GF-D8 (cell line): Measurements from ENCODE around the gene TACO1.

ENCODE experiments used
- DNase-seq: peaks from one replicate; lab custom pipeline; 2025; lab: John Stamatoyannopoulos, UW

The TACO1 gene

DNA sequence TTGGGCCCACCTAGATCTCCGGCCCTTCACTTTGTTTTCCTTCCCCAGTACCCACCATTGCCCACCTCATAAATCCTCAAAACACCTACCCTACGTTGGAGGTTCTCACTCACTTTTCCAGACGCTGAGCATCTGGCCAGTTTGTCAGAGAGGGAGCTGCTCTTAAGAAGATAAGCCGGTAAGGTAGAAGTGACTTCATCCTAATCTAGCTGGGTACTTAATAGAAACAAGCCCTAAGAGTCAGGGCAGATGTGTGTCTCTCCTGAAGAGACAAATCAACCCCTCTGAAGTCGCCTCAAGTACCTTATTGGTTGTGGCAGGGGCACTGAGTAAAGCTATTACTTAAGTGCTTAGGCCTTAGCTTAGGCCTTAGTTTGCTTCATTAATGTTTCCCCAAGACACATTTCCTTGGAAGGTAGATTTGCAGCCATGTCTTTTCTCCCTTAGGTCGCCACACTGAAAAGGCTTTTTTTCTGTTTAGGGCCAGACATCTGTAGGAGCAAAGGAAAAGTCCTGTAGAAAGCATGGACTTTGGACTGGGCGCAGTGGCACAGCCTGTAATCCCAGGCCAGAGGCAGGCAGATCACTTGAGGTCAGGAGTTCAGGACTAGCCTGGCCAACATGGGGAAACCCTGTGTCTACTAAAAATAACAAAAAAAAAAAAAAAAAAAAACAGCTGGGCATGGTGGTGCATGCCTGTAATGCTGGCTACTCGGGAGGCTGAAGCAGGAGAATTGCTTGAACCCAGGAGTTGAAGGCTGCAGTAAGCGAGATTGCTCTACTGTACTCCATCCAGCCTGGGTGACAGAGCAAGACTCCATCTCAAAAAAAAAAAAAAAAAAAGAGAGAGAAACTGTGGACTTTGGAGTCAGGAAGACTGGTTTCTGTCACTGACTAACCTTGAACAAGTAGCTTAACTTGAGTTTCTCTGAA is 1.0 kb downstream of the TACO1 start:
- DNase-seq: no peak

DNA sequence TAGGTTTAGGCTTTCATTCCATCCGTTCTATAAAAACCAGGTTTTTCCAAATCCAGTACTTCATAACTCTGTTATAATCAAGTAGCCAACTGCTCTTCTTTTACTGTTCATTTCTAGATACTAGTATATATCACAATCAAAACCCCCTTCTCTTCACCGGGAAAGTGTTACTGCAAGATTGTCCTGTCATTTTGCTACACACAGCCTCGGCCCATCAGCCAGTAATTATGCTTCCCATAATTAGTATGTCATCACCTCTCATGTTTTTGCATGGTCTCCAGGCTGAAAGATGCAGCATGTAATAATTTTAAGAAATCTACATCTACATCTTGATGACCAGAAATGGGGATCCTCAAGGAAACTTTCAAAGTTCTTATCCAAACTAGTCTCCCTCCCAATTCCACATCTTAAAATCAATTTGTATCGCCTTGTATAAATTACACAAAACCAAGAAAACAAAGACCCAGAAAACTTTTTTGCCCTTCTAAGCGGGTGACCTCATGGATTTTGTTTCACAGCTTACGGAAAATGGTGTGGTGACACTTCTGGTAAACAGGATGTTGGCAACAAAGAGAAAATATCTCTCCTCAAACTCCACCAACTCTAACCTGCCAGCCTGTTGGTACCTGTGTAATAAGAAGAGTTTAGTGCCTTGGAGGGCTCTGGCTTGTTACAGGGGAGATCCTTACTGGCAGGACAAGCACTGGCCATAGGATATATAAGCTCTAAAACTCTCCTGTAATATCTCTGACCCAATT is 9.3 kb downstream of the TACO1 start:
- no peak for DNase-seq

DNA sequence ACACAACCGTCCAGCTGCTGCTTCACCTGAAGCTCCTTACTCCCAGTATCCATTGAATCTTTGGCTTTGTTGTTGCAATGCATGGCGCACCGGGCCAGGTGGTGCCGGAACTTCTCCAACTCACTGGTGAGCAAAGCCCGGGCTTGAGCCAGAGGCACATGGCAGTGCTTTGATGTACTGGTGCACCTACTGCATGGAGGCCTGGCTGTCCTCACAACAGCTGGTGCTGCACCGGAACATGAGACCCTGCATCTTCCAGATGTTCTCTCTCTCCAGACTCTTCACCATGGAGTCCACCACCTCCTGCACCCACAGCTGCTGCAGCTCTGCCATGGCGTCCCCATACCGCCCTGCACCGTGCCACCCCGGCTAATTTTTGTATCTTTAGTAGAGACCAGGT is 10.2 kb downstream of the TACO1 start:
- DNase-seq: no peak

DNA sequence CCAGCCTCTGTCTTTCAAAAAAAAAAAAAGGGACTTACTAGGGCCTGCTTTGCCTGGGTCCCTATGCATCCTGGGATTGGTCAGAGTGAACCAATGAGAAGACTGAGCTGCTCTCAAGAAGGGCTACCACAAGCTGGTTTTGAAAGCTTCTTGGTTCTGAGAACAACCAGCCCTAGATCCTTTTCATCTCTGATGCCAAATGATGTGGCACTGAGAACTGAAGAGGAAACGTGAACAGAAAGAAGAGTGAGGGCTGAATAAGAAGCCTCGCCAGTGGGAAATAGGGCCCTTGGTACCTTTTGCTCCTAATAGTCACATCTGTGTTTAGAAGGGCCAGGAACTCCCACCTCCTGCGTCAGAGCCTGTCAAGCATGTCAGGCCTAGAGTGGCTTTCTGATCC is 10.7 kb downstream of the TACO1 start:
- DNase-seq: no peak

DNA sequence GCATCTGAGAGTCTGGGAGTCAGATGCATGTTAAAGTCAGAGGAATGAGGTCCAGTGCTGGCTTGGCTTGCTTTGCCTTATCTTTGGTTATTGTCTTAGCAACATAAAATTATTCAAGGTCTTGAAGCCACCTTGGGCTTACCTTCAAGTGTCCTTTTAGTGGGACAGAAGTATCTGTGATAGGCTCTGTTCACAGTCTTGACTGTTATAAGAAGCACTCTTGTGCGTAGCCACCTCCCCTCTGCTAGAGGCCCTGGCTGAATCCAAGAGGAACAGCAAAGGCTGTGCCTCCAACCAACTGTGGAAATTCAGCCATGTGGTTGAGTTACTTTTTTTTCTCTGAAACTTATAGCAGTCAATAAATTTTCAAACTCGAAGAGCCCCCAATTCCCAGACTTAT is 13.0 kb downstream of the TACO1 start:
- DNase-seq: no peak

DNA sequence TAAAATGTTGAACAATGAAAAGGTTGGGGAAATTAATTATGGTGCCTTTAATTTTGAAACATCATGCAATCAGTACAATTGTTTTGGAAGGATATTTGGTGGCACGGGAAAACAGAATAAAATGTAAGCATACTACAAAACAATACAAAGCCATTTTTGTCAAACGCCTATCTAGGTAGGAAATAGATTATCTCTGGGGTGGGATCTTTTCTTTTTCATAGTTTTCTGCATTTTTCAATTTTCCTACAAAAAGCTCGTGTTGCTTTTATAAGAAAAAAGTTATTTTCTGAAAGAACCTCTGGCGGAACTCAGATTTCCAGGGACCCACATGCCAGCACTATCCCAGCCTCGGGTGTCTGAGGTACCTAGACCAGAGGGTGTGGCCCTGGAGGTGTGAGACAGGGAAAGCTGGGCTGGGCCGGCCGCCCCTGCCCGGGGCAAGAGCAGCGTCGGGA is 20.6 kb downstream of the TACO1 start:
- no peak for DNase-seq

DNA sequence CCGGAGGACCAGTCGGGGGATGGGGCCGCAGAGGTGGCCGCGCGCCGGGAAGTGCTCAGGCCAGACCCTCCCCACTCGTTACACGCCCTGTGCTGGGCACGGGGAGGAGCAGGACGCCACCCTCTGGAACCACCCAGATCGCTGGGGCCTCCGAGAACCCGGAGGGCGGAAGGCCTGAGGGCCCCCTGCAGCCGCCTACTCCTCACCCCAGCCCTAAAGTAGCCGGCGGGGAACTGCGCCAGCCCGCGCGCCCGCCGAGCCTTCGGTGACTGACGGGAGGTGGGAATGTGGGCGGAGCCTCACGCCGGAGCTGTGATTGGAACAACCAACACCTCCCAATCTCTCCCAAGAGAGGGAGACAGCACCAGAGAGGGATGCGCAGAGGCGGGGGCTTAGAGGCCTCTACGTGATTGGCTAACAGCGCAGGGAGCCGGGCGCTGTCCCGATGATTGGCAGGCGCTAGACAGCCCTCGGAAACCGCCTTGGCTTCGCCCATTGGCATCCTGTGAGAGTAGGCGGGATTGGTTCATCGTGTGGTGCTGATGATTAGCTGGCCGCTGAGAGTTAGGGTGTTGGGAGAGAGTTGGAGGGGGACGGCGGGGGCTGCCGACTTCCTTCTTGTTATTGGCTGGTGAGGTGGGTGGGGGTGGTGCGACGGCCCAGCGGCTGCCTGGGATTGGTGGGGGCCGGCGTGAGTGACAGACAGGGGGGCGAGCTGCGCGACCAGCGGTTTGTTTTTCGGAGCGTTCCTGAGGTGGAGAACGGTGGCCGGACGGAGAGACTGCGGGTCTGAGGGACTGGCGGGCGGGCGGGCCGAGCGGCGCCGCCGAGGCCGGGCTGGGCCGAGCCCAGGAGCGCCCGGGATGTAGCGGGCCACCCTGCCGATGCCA is 21.2 kb downstream of the TACO1 start, which contains the start of gene MAP3K3:
Gene MAP3K3, plus strand, starts transcription at position 734 of the 890 bp plus-strand sequence. CDS start 343 bp downstream, outside the sequence.
- DNase-seq: peak; percentile 99

DNA sequence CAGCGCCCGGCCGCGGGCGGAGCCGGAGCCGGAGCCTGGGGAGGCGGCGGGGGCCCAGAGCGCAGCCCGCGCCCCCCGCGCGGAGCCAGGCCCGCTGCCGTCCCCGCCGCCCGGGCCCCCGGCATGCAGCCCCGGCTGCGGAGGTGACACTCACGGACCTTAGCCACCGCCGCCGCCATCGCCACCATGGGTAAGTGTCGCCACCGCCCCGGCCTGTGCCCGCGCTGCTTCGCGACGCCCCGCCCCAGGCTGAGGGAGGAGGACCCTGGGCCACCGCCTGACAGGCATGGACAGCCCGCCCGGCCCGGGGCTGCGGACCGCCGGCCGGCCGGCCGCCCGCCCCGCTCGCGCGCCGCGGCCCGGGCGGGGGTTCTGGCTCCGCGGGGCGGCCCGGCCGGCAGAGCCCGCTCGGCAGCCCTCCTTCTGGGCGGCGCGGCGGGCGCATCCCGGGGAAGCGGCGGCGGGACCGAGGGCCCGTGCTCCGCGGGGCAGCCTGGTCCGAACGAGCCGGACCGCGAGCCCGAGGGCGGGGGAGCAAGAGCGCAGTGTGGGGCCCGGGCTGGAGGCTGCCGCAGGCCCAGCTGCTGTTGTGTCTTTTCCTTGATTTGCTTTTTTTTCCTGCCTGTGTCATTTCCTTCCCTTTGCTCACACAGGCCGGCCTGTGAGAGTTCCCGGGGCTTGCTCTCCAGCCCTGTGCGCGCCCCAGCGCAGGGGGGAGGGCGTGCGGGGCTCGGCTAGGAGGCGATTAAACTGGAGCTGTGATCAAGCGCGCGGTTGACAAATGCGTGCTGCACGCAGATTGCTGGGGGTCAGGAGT is 22.1 kb downstream of the TACO1 start:
- DNase-seq: peak; percentile 73

DNA sequence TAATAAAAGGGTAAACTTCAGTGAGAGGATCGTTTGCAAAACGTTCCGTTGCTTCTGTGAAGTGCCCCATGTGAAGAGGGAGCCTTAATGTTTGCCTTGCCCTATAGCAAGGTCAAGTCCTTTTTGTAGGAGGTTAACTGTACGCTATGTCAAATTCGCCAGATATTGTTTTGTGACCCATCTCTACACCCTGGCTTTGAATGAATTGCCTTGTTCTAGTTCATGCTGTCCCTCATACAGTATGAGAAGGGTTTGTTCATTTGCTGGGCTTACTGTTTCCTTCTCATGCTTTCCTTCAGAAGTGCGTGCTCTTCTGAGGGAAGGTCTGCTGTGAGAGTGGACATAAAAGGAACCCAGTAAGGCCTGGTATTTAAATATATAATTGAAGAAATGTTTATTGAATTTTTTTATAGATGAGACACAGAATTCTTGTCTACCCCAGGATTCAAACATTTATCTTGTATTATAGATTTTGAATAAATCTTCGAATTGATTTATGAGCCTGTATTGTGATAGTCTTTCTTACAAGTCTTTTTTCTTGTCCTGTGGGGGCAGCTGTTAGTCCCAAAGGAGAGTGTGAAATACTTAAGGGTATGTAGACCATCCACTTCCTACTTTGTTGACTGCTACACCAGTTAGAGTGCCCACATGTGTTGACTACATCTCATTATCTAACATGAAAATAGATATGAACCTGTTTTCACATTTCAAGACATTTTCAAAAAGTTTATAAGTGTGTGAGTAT is 23.3 kb downstream of the TACO1 start:
- DNase-seq: peak; percentile 20

DNA sequence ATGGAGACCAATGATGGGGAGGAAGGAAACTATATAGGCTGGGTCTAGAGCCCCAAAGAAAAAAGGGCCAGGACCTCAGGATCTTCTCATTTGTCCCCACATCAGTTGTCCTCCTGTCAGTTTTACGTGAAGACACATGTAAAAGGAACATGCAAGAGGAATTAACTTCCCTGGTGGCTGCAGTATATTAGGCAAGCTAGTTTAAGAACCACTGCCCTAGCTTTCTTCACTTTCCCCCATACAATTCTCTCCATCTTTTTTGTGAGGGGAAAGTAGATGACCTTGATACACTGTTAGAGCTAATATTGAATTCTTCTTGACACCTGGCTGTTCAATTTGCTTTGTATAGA is 23.8 kb downstream of the TACO1 start:
- DNase-seq: no peak

DNA sequence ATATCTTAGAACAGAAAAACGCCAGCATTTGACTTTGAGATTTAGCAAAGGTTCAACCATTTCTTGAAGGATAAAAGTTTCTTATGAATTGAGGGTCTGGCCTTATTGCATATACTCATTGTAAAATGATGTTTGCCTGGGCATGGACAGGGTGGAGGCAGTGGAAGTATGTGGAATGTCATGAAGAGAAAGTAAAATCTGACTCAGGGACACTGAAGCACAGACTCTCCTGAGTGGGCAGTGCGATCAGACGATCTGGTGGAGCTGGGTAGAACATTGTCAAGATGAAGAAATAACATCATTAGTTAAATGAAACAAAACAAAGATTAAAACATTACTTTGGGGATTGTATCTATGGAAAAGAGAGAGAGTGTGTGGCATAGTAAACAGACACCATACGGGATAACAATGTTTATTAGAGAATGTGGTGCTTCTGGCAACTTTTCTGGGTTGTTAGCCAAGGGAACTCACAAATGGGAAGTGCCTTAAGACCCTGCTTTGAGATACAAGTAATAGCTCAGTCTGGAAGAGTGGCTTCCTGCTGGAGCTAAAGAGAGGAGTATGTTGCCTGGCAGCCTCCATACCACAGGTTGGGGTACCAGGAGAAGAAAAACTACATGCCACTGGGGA is 26.0 kb downstream of the TACO1 start:
- no peak for DNase-seq

DNA sequence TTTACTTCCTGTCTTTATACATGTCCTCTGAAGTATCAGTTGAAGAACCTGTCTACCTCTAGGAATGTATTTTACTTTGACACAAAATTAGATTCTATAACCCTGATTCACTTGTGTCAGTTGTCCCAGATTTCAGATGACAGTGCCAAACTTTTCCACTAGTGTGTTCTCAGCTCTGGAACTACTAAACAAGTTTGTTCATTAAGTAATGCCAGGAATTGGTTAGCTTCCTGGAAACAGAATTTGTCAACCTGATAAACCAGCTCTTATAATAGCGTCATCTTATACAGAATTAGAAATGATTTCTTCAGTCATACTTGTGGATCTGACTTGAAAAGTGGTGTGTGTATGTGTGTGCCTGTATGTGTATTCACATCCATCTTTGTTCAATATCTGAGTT is 28.9 kb downstream of the TACO1 start:
- no peak for DNase-seq

DNA sequence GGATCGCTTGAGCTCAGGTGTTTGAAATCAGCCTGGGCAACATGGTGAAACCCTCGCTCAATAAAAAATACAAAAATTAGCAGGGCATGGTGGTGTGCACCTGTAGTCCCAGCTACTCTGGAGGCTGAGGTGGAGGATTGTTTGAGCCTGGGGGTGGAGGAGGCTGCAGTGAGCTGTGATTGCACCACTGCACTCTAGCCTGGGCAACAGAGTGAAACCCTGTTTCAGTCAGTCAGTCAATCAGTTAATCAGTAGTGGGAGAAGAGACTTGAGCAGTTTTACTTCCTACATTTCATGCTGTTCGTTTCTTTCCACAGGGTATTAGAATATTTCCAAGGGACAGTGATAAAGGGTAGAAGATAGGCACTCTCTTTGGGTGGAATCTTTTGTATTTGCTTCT is 30.4 kb downstream of the TACO1 start:
- DNase-seq: no peak

DNA sequence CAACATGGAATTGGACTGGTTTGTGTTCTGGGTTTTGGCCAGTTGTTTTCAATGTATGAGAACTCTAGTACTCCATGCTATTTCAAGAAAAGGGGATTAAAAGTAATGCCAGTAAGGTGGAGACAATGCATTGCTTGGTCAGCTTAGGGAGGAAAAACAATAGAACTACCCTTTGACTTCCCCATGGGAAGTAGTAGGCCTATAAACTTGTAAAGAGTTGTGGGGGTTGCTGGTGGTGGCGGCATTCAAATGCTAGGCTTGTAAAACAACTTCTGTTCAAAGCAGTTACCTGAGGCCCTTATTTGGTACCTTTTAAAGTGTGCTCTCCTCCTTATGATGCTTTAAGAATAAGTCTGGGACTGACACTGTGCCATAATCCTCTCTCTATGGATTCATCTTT is 30.9 kb downstream of the TACO1 start:
- DNase-seq: no peak

DNA sequence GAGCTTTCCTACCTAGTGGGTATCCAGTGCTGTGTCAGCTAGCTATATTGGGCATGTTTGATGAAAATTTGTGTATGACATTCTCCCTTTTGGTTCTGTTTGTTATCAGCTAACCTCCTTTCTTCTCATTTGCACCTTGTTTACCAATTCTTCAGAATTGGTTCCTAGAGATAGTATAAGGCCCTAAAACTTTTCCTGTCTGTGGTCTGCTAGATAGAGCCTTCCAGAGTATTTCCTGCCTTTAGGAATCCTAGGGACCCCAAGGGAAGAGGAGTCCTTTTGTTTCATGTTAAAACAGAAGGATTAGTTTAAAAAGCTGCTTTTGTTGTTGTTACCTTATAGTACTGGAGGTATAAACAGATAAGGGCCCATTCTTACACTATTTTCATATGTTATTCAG is 33.0 kb downstream of the TACO1 start:
- no peak for DNase-seq

DNA sequence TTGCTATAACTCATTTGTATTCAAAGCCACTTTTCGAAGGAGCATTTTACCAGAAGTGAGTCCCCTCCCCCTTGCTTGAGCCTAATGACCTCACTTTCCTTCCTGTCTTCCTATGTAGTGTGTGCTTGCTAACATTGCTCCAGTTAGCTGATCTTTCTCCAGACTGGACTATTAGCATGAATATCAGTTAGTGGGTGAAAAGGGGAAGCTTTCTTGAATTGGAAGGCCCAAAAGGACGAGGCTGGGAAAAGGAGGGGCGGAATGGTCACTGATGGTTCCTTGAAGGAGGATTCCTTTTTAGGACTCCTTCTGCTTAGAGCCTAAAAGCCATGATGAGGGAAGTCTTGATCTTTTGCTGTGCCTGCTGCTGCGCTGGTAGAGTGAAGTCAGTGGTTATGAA is 33.5 kb downstream of the TACO1 start:
- DNase-seq: peak; percentile 73

DNA sequence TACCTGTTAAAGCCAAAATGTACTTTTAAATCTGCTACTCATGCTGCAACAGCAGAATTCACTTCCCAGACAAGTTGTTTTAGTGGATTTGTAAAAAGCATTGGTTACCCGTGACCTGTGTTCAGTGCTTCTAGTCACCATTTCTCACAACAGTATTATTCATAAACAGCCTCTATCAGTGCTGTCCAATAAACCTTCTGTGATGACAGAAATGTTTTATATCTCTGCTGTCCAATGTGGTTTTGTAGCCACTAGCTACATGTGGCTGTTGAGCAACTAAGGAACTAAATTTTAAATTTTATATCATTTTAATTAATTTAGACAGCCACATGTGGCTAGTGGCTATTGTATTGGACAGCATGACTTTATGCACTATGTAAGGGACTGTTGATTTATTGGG is 34.1 kb downstream of the TACO1 start:
- DNase-seq: no peak

DNA sequence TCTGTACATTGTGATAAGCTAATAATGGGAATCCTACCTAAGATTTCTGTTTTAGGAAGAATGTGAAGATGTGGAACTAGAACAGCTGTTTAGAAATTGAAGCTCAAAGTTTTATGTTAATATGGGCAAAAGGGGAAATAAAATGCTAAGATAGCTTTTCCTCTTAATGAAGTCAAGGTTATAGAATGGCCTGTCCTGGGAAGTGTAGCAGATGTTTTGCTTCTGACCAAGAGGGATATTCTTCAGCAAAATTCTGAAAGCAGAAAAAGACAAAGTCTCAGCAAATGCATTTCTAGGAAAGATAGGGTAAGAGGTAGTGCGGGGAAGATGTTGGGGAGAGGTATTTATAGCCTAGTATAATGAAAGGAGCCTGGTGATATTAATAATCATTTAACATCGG is 34.6 kb downstream of the TACO1 start:
- no peak for DNase-seq

DNA sequence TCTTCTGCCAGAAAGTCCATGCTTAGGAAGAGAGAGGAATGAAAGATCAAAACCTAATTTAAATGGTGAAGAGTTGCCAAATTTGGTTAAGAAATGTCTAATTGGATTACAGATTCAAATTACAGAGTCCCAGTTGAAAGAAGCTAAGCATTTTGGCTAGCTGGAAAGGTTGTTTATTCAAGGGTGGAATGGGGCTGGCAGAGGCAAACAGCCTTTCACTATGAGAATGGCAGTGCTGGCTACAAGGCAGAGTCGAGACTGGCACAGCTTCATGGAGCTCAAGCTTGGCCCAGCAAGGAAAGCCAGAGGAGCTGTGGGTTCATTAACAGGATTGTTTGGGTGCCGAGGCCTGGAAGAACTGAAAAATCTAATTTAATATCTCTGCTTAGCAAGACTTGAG is 35.1 kb downstream of the TACO1 start:
- DNase-seq: no peak

DNA sequence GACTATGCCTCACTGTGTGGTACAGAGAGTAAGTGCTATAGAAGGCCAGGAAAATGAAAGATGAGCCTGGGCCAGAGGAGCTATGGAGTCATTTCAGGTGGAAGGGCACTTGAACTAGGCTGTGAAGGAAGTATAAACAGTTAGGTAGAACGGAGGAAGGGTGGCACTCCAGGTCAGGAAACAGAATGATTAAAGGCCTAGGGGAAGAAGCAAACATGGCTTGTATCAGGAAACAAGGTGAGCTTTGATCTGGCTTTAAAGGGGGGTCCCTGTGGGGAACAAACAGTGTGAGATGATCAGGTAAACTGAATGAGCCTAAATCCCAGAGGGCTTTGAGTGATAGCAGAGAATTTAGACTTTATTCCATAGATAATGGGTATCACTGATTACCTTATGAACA is 38.4 kb downstream of the TACO1 start:
- no peak for DNase-seq
